NB4 (cell line): ENCODE measurements around the gene GPX4.
A peak's percentile ranks its signal among the peaks of the same experiment; 100 is the strongest.

ENCODE experiments used
- DNase-seq: peaks from one replicate; pipeline ENCODE4 v3.0.0; 2010; ENCODE audit warnings: low read depth
- H3K4me3 ChIP-seq: one replicate; pipeline ENCODE4 v1.5.1; 2011; ENCODE audit warnings: mild to moderate bottlenecking, low read depth, low read length, moderate library complexity
- CTCF ChIP-seq: IDR thresholded peaks from one replicate; pipeline ENCODE4 v1.5.1; 2012; ENCODE audit warnings: low read depth, low read length
- MYC ChIP-seq: IDR thresholded peaks from 2 replicates; pipeline ENCODE4 v1.6.1; 2011; ENCODE audit warnings: low read depth, low read length
- POLR2A ChIP-seq: IDR thresholded peaks from 2 replicates; pipeline ENCODE4 v1.6.1; 2011; ENCODE audit warnings: mild to moderate bottlenecking; ENCODE audit not compliant: insufficient read length; ENCODE audit errors: extremely low read depth
- TF ChIP-seq, protein P1 (sequence below): IDR thresholded peaks from 2 replicates; pipeline ENCODE4 v1.6.1; 2011; ENCODE audit warnings: low read depth, low read length

The GPX4 gene

GRCh38 chr19:1082165-1082927 lies 21.4 kb upstream of the GPX4 start:
- no peak overlapping the region for H3K4me3 ChIP-seq
- no peak for TF ChIP-seq MYC
- no peak for TF ChIP-seq POLR2A
- TF ChIP-seq CTCF: no peak
- TF ChIP-seq, protein P1, sequence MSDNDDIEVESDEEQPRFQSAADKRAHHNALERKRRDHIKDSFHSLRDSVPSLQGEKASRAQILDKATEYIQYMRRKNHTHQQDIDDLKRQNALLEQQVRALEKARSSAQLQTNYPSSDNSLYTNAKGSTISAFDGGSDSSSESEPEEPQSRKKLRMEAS: no peak
- peak; percentile 47 for DNase-seq

- TF ChIP-seq, protein P1: no peak
- TF ChIP-seq MYC (no peak), POLR2A (no peak), CTCF (no peak)
- no peak for DNase-seq
- H3K4me3 ChIP-seq: no peak overlapping the region
These were observed 20.6 kb upstream of the GPX4 start for GRCh38 chr19:1082928-1083816.

GRCh38 chr19:1084024-1084868 lies 19.5 kb upstream of the GPX4 start:
- no peak overlapping the region for H3K4me3 ChIP-seq
- DNase-seq: no peak
- TF ChIP-seq CTCF: no peak
- TF ChIP-seq POLR2A: no peak
- TF ChIP-seq, protein P1: no peak
- TF ChIP-seq MYC: no peak

DNA sequence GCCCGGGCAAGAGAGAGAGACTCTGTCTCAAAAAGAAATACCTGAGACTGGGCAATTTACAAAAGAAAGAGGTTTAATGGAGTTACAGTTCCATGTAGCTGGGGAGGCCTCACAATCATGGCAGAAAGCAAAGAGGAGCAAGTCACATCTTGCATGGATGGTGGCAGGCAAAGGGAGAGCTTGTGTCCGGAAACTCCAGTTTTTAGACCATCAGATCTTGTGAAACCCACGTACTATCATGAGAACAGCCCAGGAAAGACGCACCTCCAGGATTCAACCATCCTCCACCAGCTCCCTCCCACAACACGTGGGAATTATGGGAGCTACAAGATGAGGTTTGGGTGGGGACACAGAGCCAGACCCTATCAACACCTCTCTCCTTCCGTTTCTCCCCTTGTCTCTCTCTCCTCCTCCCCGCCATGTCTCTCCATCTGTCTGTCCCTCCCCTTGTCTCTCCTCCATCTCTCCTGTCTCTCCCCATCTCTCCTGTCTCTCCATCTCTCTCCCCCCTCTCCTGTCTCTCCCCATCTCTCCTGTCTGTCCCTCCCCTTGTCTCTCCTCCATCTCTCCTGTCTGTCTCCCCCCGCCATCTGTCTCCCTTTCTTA lies 18.6 kb upstream of the GPX4 start:
- TF ChIP-seq CTCF (no peak), MYC (no peak), POLR2A (no peak)
- TF ChIP-seq, protein P1: no peak
- H3K4me3 ChIP-seq: no peak overlapping the region
- no peak for DNase-seq

DNA sequence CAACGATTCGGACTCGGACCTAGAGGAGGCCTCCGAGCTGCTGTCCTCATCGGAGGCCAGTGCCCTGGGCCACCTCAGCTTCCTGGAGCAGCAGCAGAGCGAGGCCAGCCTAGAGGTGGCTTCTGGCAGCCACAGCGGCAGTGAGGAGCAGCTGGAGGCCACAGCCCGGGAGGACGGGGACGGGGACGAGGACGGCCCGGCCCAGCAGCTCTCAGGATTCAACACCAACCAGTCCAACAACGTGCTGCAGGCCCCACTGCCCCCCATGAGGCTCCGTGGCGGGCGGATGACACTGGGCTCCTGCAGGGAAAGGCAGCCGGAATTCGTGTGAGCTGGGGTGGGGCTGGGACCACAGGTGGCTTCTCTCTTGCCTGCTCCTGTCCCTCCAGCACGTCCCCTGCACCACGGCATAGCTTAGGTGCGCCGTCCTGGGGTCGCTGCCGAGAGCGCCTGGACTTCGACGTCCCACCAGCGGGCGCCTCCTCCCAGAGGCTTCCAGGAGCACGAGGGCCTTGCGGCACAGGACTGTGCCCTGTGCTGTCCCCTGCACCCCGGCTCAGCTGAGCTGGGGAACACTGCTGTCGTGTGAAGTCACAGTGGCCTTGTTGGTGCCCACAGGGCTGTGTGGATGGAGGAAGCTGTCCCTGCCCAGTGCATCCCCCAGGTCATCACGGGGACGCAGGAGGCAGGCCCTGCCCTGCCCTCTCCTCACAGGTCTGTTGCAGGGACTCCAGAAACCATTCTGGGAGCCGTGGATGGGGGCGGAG lies 17.9 kb upstream of the GPX4 start:
- no peak for DNase-seq
- no peak overlapping the region for H3K4me3 ChIP-seq
- TF ChIP-seq, protein P1: no peak
- TF ChIP-seq MYC (no peak), POLR2A (no peak), CTCF (no peak)
